Measurements from ENCODE around the gene WASF2. TPM values are rescaled to one million over a fixed set of nuclear protein-coding genes. Genes with fewer than 3 reads are reported as not detected.
A peak's percentile ranks its signal among the peaks of the same experiment; 100 is the strongest.
"Not testable (repeated sequence)": the region's sequence is repeated elsewhere in the genome, so short reads cannot be mapped to it uniquely, and the experiment has no call there.

Gene WASF2
- total RNA-seq, 1 donor from 2014 or later = 22.1 TPM

DNA sequence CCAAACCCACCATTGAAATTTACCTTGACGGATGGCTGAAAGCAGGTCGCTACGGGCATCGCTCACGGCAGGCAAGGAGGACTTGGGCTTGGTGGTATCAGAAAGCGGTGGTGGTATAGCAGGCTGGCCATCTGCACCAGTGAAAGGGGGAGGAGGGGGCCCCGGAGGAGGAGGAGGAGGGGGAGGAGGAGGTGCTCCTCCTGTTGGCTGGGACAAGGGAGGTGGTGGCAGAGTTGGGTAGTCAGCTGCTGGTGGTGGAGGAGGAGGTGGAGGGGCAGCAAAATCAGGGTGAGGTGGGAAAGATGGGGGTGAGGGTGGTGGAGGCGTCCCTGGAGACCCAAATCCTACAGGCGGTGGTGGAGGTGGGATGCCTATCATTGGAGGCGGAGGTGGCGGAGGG, 80.3 kb downstream of the WASF2 start:
- FAIRE-seq (no peak), DNase-seq (ENCODE audit: low read depth) (no peak)
- H3K4me3 ChIP-seq (ENCODE audit: low read depth, low read length) = no peak overlapping the region
- no peaks in the 10 kb centered on the region for H3K27me3 ChIP-seq (ENCODE audit: control insufficient read depth, insufficient read depth, low read length)
- TF ChIP-seq, protein P1, sequence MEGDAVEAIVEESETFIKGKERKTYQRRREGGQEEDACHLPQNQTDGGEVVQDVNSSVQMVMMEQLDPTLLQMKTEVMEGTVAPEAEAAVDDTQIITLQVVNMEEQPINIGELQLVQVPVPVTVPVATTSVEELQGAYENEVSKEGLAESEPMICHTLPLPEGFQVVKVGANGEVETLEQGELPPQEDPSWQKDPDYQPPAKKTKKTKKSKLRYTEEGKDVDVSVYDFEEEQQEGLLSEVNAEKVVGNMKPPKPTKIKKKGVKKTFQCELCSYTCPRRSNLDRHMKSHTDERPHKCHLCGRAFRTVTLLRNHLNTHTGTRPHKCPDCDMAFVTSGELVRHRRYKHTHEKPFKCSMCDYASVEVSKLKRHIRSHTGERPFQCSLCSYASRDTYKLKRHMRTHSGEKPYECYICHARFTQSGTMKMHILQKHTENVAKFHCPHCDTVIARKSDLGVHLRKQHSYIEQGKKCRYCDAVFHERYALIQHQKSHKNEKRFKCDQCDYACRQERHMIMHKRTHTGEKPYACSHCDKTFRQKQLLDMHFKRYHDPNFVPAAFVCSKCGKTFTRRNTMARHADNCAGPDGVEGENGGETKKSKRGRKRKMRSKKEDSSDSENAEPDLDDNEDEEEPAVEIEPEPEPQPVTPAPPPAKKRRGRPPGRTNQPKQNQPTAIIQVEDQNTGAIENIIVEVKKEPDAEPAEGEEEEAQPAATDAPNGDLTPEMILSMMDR (IDR thresholded peaks at IDR 0.05; ENCODE audit: insufficient read depth, low read length, severe bottlenecking) = no peak
- peaks cover 41% of the 10 kb centered on the region for H3K36me3 ChIP-seq (ENCODE audit: control insufficient read depth, insufficient read depth, low read length)

DNA sequence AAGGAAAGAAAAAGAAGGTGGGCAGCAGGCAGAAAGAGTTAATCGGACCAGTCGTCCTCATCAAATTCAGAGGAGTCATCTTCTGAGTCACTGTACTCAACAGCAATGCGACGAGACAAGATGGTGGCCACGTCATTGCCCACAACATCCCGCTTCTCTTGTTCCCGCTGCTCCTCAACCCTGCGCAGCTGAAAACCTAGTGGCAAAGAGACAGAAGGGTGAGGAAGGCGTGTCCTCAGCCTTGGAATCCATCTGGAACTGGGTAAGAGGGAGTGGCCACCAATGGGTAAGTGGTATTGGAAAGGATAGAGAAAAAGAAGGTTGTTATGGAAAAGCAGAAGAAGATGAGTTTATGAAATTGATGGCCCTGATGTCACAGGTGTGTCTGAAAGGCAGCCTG, 81.8 kb downstream of the WASF2 start:
- FAIRE-seq (peak; percentile 23), DNase-seq (ENCODE audit: low read depth) (peak; percentile 51)
- TF ChIP-seq, protein P1 (IDR thresholded peaks at IDR 0.05; ENCODE audit: insufficient read depth, low read length, severe bottlenecking) = no peak
- peaks cover 36% of the 10 kb centered on the region for H3K36me3 ChIP-seq (ENCODE audit: control insufficient read depth, insufficient read depth, low read length)
- no peak overlapping the region for H3K4me3 ChIP-seq (ENCODE audit: low read depth, low read length)
- H3K27me3 ChIP-seq (ENCODE audit: control insufficient read depth, insufficient read depth, low read length) = no peaks in the 10 kb centered on the region

DNA sequence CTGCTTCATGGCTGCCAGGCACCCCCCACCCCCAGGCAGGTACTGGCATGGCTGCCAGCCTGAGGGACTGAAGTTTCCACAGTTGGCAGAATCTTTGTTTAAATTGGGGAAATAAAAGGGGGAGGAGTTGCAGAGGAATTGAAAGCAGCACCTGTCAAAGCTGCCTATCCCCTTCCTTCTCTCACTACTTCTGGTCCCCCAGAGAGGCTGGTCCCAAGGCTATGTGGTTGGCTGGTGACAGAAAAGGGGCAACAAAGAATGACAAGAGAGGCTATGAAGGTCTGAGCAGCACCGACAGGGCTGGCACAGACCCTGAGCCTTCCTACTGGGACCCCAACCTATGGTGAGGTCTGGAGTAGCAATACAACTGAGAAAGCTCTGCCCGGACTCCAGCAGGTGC, 83.2 kb downstream of the WASF2 start:
- H3K27me3 ChIP-seq (ENCODE audit: control insufficient read depth, insufficient read depth, low read length); DNase-seq (ENCODE audit: low read depth); H3K4me3 ChIP-seq (ENCODE audit: low read depth, low read length): not testable (repeated sequence)
- peaks cover 28% of the 10 kb centered on the region for H3K36me3 ChIP-seq (ENCODE audit: control insufficient read depth, insufficient read depth, low read length)
- FAIRE-seq = peak; percentile 91

DNA sequence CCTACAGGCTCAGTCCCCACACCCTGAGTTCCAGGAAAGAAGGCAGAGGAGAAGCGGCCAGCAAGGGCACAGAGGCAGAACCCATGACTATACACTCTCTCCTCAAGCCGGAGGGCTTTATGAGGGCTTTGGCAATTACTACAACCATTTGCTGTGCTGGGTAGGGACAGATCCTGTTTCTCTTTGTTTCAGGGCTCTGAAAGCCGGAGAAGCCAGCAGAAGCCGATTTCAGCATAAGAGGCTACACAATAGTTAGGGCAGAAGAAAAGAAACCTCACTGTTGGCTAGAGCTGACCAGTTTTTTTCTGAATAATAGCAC, 83.6 kb downstream of the WASF2 start:
- TF ChIP-seq, protein P1 (IDR thresholded peaks at IDR 0.05; ENCODE audit: insufficient read depth, low read length, severe bottlenecking) = no peak
- no peak for DNase-seq (ENCODE audit: low read depth)
- Histone ChIP-seq H3K4me3 (ENCODE audit: low read depth, low read length) (no peak overlapping the region), H3K27me3 (ENCODE audit: control insufficient read depth, insufficient read depth, low read length) (no peaks in the 10 kb centered on the region), H3K36me3 (ENCODE audit: control insufficient read depth, insufficient read depth, low read length) (peaks cover 27% of the 10 kb centered on the region)
- FAIRE-seq = peak; percentile 77

DNA sequence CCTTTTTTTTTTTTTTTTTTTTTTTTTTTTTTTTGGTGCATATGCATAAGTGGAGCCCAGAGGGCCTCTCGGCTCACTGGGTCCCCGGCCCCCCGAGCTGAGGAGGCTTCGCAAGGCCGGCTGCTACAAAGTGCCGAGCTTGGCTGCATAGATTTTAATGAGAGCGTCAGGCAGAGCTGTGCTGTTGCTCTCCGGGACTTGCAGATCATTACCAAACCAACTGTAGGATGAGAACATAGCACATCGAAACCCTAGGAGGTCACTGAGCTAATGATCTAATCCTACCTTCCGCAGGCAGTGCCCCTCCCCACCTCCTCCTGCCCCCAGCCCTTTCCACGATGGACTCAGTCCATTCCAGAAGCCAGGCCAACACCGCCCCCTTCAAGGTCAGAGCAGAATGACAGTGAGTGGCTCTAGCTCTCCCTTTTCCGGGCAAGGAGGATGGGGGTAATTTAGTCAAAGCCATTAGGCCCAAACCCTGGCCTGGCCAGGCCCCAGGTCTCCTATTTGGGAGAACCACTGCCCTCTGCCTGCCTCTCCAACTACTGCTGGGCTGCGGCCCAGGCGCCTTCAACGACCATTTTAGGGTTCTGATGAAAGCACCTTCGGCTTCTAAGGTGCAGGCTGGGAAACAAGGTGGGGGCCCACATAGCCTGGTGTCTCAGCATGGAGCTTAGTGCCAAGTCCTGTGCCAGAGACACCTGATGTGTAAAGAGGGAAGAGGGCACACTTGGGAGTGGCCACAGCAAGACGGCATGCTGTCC, 84.2 kb downstream of the WASF2 start:
- H3K4me3 ChIP-seq (ENCODE audit: low read depth, low read length); H3K27me3 ChIP-seq (ENCODE audit: control insufficient read depth, insufficient read depth, low read length); DNase-seq (ENCODE audit: low read depth): not testable (repeated sequence)
- peak; percentile 70 for FAIRE-seq
- H3K36me3 ChIP-seq (ENCODE audit: control insufficient read depth, insufficient read depth, low read length) = peaks cover 24% of the 10 kb centered on the region

DNA sequence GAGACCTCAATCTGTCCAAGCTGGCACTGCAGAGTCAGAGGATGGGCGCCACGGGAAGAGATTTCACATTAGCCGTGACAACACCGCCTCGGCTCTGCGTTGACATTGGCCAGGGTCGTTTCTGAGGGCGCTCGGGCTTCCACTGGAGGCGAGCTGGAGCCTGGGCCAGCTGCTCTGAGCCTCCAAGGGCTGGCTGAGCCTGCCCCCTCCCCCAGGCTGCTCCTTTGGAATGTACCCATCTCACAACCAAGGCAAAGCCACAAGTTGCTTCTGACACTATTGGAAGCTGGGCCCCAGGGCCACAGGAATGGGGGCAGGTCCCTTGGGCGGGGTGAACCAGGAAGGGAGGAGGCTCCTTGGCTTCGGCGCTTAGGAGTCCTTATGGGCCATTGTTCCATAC, 84.9 kb downstream of the WASF2 start:
- FAIRE-seq (no peak), DNase-seq (ENCODE audit: low read depth) (no peak)
- Histone ChIP-seq H3K36me3 (ENCODE audit: control insufficient read depth, insufficient read depth, low read length) (peaks cover 21% of the 10 kb centered on the region), H3K27me3 (ENCODE audit: control insufficient read depth, insufficient read depth, low read length) (no peaks in the 10 kb centered on the region), H3K4me3 (ENCODE audit: low read depth, low read length) (no peak overlapping the region)
- TF ChIP-seq, protein P1 (IDR thresholded peaks at IDR 0.05; ENCODE audit: insufficient read depth, low read length, severe bottlenecking) = no peak

DNA sequence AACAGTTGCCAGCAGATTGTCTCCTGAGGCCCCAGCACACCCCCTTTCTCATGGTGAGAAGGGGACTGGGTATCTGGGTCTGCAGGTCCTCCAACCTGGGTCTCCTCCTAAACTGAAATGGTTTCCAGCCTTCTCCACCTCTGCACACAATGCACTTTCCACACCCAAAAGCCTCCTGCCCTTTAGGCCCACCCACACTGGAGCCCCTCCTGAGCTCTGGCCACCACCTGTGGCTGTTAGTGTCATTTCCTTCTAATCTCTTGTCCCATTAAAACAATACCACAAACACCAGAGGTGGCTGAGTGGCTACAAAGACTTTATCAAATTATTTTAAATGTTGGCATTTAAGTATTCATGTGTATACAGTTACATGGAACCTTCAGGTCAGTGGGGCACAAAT, 86.0 kb downstream of the WASF2 start:
- TF ChIP-seq, protein P1 (IDR thresholded peaks at IDR 0.05; ENCODE audit: insufficient read depth, low read length, severe bottlenecking) = no peak
- Histone ChIP-seq H3K4me3 (ENCODE audit: low read depth, low read length) (no peak overlapping the region), H3K36me3 (ENCODE audit: control insufficient read depth, insufficient read depth, low read length) (peaks cover 16% of the 10 kb centered on the region), H3K27me3 (ENCODE audit: control insufficient read depth, insufficient read depth, low read length) (no peaks in the 10 kb centered on the region)
- FAIRE-seq = no peak
- DNase-seq (ENCODE audit: low read depth) = no peak

All from bronchial epithelial cell (primary cell).